Keratinocyte (primary cell): ENCODE measurements around the gene PAQR8. TPM values are rescaled to one million over a fixed set of nuclear protein-coding genes. Genes with fewer than 3 reads are reported as not detected.

Experiments used
- DNase-seq: peaks from one replicate; pipeline ENCODE4 v3.0.0-alpha.2; 2011; ENCODE audit warnings: low read depth, missing footprints, low spot score
- FAIRE-seq: peaks from 2 replicates; lab custom pipeline; 2011; peaks lifted over from hg19 to GRCh38; lab: Jason Lieb, UNC
- H2AFZ ChIP-seq: 2 replicates; pipeline ENCODE4 v1.6.0; 2012; ENCODE audit warnings: low read length, control low read depth, inconsistent platforms; ENCODE audit not compliant: control insufficient read depth
- H3K27ac ChIP-seq: 2 replicates; pipeline ENCODE4 v1.5.1; 2011; ENCODE audit warnings: low read length; ENCODE audit not compliant: control insufficient read depth, insufficient read depth
- H3K27me3 ChIP-seq: 3 replicates; pipeline ENCODE4 v1.6.0; 2011; ENCODE audit warnings: low read length; ENCODE audit not compliant: control insufficient read depth, insufficient read depth; ENCODE audit errors: extremely low read depth
- H3K36me3 ChIP-seq, 2 experiments: 2 replicates in 1 of 2; 3 replicates in 1 of 2; pipeline ENCODE4 v1.5.1; 2011; ENCODE audit warnings: low read length in 2 of 2, mild to moderate bottlenecking in 1 of 2; ENCODE audit not compliant: control insufficient read depth in 2 of 2, insufficient read depth in 2 of 2; ENCODE audit errors: extremely low read depth in 1 of 2
- H3K4me1 ChIP-seq: 3 replicates; pipeline ENCODE4 v1.5.1; 2011; ENCODE audit warnings: low read length; ENCODE audit not compliant: control insufficient read depth, insufficient read depth; ENCODE audit errors: extremely low read depth
- H3K4me2 ChIP-seq: 3 replicates; pipeline ENCODE4 v1.6.0; 2011; ENCODE audit warnings: low read depth, low read length; ENCODE audit not compliant: control insufficient read depth, insufficient read depth; ENCODE audit errors: extremely low read depth
- H3K4me3 ChIP-seq, 3 experiments: fragments of 200-600 bp in 1 of 3; sonication (generic) in 1 of 3; 2 replicates in 2 of 3; 3 replicates in 1 of 3; pipeline ENCODE4 v1.5.1; 2011 to 2016; ENCODE audit warnings: low read length in 3 of 3, mild to moderate bottlenecking in 3 of 3, control low read depth in 2 of 3, inconsistent platforms in 1 of 3, low read depth in 1 of 3, mixed read lengths in 1 of 3, mixed run types in 1 of 3, moderate library complexity in 1 of 3; ENCODE audit not compliant: control insufficient read depth in 2 of 3, insufficient read depth in 2 of 3; ENCODE audit errors: extremely low read depth in 1 of 3
- H3K79me2 ChIP-seq: 2 replicates; pipeline ENCODE4 v1.6.0; 2012; ENCODE audit warnings: low read length; ENCODE audit not compliant: control insufficient read depth, insufficient read depth
- H3K9ac ChIP-seq: 3 replicates; pipeline ENCODE4 v1.6.0; 2011; ENCODE audit warnings: low read length; ENCODE audit not compliant: control insufficient read depth, insufficient read depth; ENCODE audit errors: extremely low read depth
- H3K9me1 ChIP-seq: 3 replicates; pipeline ENCODE4 v1.6.0; 2011; ENCODE audit warnings: low read length; ENCODE audit not compliant: control insufficient read depth, insufficient read depth; ENCODE audit errors: extremely low read depth
- H3K9me3 ChIP-seq: 2 replicates; pipeline ENCODE4 v1.5.1; 2012; ENCODE audit warnings: low read depth, low read length; ENCODE audit not compliant: control insufficient read depth
- H4K20me1 ChIP-seq: 3 replicates; pipeline ENCODE4 v1.6.0; 2011; ENCODE audit warnings: low read length; ENCODE audit not compliant: control insufficient read depth, insufficient read depth; ENCODE audit errors: extremely low read depth
- EZH2 ChIP-seq: IDR thresholded peaks from one replicate; pipeline ENCODE4 v1.6.1; 2012; ENCODE audit warnings: inconsistent platforms, mild to moderate bottlenecking, low read length, moderate library complexity
- dilution Hi-C: fragments of 300-500 bp; cut with MboI; formaldehyde crosslinking; loops from one replicate; pipeline ENCODE4 v1.7.0; 2020; ENCODE audit warnings: low sequenced_read_pairs; ENCODE audit not compliant: extremely low pct_ligation_motif_present
- polyA plus RNA-seq, 5 experiments: library from polyadenylated mRNA; depleted of rRNA in 3 of 5; stranded (reverse) in 3 of 5; stranded (forward) in 1 of 5; unstranded in 1 of 5; fragments of >200 nt; gene quantifications; 1 replicate in 1 of 5; 2 replicates in 3 of 5; 3 replicates in 1 of 5; pipeline versions ENCODE4 v1.2.1 to v1.2.3, GENCODE V29; 2011 to 2012; ENCODE audit warnings: missing spikeins in 2 of 5, low read depth in 1 of 5, low replicate concordance in 1 of 5
- TF ChIP-seq, protein P1 (sequence below), 3 experiments: IDR thresholded peaks in 1 of 3; conservative IDR thresholded peaks in 1 of 3; optimal IDR thresholded peaks in 1 of 3; 2 replicates in 2 of 3; 3 replicates in 1 of 3; pipeline versions ENCODE3 to v1.5.1; 2011; ENCODE audit warnings: low read length in 3 of 3, mild to moderate bottlenecking in 3 of 3, moderate library complexity in 2 of 3, control low read depth in 1 of 3, inconsistent platforms in 1 of 3; ENCODE audit not compliant: insufficient read depth in 2 of 3; ENCODE audit errors: extremely low read depth in 1 of 3

PAQR8 gene
- polyA plus RNA-seq, 1 donor (not counting 4 experiments of a cell fraction or from before 2014, with no cell fraction given), result 1.6 TPM

DNA sequence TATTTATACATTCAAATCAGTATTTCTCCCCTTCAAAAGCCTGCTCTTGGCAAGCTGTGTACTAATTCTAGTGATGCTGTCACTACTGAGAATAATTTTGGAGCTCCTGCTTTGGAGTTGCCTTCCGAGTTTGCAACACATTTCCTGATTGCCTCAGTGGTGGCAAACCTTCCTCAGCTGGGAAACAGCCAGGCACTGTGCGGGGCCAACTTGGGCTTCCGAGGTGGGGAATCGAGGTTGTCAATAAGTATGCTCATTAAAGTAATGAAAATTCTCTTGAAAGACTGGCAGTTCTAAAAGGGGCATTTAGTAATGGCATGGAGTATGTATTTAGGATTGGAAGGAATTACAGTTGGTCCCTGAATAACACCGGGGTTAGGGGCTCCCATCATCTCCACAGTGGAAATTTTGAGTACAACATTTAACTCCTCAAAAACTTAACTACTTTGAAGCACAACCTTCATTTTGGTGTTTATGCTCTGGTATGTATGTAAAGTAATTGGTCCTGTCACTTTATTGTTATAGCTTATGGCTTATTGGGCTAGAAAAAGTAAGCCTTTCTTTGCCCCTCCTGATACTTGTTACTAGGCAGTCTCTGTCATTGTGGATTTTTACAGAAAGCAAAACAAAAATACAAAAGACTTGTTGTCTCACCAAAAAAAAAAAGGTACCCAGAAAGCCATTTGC, 2.7 kb downstream of the PAQR8 start:
- H3K4me2 ChIP-seq, result no peak overlapping the region
- TF ChIP-seq, protein P1, sequence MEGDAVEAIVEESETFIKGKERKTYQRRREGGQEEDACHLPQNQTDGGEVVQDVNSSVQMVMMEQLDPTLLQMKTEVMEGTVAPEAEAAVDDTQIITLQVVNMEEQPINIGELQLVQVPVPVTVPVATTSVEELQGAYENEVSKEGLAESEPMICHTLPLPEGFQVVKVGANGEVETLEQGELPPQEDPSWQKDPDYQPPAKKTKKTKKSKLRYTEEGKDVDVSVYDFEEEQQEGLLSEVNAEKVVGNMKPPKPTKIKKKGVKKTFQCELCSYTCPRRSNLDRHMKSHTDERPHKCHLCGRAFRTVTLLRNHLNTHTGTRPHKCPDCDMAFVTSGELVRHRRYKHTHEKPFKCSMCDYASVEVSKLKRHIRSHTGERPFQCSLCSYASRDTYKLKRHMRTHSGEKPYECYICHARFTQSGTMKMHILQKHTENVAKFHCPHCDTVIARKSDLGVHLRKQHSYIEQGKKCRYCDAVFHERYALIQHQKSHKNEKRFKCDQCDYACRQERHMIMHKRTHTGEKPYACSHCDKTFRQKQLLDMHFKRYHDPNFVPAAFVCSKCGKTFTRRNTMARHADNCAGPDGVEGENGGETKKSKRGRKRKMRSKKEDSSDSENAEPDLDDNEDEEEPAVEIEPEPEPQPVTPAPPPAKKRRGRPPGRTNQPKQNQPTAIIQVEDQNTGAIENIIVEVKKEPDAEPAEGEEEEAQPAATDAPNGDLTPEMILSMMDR (optimal IDR thresholded peaks at IDR 0.05 in 1 of 3, IDR thresholded peaks at IDR 0.05 in 1 of 3, conservative IDR thresholded peaks at IDR 0.05 in 1 of 3; ENCODE audit: extremely low read depth in 1 of 3, insufficient read depth in 2 of 3, low read length in 3 of 3), result no peak
- no peak for TF ChIP-seq EZH2
- H2AFZ ChIP-seq, result no peak overlapping the region
- H3K27ac ChIP-seq, result no peak overlapping the region
- no peak overlapping the region for H3K4me3 ChIP-seq
- DNase-seq (no peak), FAIRE-seq (no peak)
- H4K20me1 ChIP-seq, result no peaks in the 10 kb centered on the region
- no peaks in the 10 kb centered on the region for H3K9me1 ChIP-seq
- H3K27me3 ChIP-seq, result peaks cover 4% of the 10 kb centered on the region
- peaks cover 8% of the 10 kb centered on the region for H3K4me1 ChIP-seq
- H3K9me3 ChIP-seq, result no peaks in the 10 kb centered on the region
- no peaks in the 10 kb centered on the region for H3K36me3 ChIP-seq
- no peak overlapping the region for H3K9ac ChIP-seq
- peaks cover 2% of the 10 kb centered on the region for H3K79me2 ChIP-seq
- dilution Hi-C loops, result no loop called here

DNA sequence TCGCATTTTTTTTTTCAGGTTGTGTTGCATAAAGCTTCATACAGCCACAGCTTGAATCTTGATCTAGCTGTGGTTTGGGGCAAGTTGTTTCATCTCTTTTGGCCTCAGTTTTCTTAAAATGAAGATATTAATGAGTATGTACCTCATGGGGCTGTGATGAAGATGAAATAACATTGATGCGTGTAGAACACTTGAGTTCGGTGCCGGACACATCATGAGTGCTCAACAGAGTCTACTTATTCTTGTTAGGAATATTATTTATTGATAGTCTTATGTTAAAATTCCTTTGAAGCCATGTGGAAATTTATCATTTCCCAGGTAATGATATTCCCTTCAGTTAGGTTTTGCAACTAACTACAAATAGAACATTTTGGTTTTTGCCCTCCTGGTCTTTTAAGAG, 3.4 kb downstream of the PAQR8 start:
- Histone ChIP-seq H3K27ac (no peak overlapping the region), H3K4me2 (no peak overlapping the region), H3K4me3 (no peak overlapping the region), H3K79me2 (peaks cover 2% of the 10 kb centered on the region), H3K36me3 (no peaks in the 10 kb centered on the region), H3K9me3 (no peaks in the 10 kb centered on the region), H3K4me1 (peaks cover 8% of the 10 kb centered on the region), H3K9me1 (no peaks in the 10 kb centered on the region), H2AFZ (no peak overlapping the region), H3K9ac (no peak overlapping the region), H4K20me1 (no peaks in the 10 kb centered on the region), H3K27me3 (peaks cover 4% of the 10 kb centered on the region)
- dilution Hi-C loops, result no loop called here
- FAIRE-seq (no peak), DNase-seq (no peak)
- TF ChIP-seq EZH2, result no peak
- TF ChIP-seq, protein P1 (optimal IDR thresholded peaks at IDR 0.05 in 1 of 3, IDR thresholded peaks at IDR 0.05 in 1 of 3, conservative IDR thresholded peaks at IDR 0.05 in 1 of 3; ENCODE audit: extremely low read depth in 1 of 3, insufficient read depth in 2 of 3, low read length in 3 of 3), result no peak
